ENCODE results near the gene CTNNA2. TPM values are rescaled to one million over a fixed set of nuclear protein-coding genes. Genes with fewer than 3 reads are reported as not detected.

CTNNA2 gene
- total and polyA plus RNA-seq, 9 of the 15 experiments (the other 6 are each of a cell fraction or from before 2014, with no cell fraction given), result 0.03 to 0.40 (median 0.15) TPM

- TF ChIP-seq ZNF592 (IDR thresholded peaks at IDR 0.05), result peak; percentile 34; the same call in 1 of the 2 replicates
- TF ChIP-seq MLLT1 (IDR thresholded peaks at IDR 0.05), result 0 out of 4 replicates have a peak, but pooled peaks of 1 of the 2 experiments have one; percentile 23
- peak in 1 of 2 experiments; percentile 85; a peak in 2 of 4 replicates for TF ChIP-seq ZNF318 (IDR thresholded peaks at IDR 0.05; ENCODE audit: borderline replicate concordance in 1 of 2, low read depth in 1 of 2)
- TF ChIP-seq NRF1 (conservative IDR thresholded peaks at IDR 0.05 in 1 of 2, IDR thresholded peaks at IDR 0.05 in 1 of 2), result no peak
- peak; percentile 72 for TF ChIP-seq ELF1 (tag; IDR thresholded peaks at IDR 0.05)
- TF ChIP-seq TAF9B (IDR thresholded peaks at IDR 0.05; ENCODE audit: partially characterized antibody), result peak; percentile 49
- TF ChIP-seq ZNF75A (CRISPR knock-in tag; IDR thresholded peaks at IDR 0.05), result 0 out of 2 replicates have a peak, but pooled peaks have one; percentile 49
- no peak for TF ChIP-seq MBD1 (CRISPR knock-in tag; IDR thresholded peaks at IDR 0.05)
- TF ChIP-seq DPF2 (IDR thresholded peaks at IDR 0.05), result peak; percentile 86
- peak; percentile 78 for TF ChIP-seq EP300 (IDR thresholded peaks at IDR 0.05; ENCODE audit: low read length)
- 0 out of 2 replicates have a peak, but pooled peaks have one; percentile 42 for TF ChIP-seq ZNF316 (IDR thresholded peaks at IDR 0.05)
These were observed 799.5 kb downstream of the CTNNA2 start (continued) for GRCh38 chr2:80312282-80312839.

Measured in K562 (cell line).